HCT116 (cell line): ENCODE measurements around the gene DQX1. TPM values are rescaled to one million over a fixed set of nuclear protein-coding genes. Genes with fewer than 3 reads are reported as not detected.

Source experiments
- ATAC-seq: fragments of 200-7000 bp; cut with Tn5 transposase; 2 replicates; pipeline ENCODE4 v1.9.1; 2020; ENCODE audit warnings: mild to moderate bottlenecking, moderate library complexity
- BruUV-seq: library from RNA; stranded (reverse); fragments of 400-500 nt; replicated peaks from 2 replicates; lab custom pipeline; 2021; lab: Mats Ljungman, UMichigan
- CTCF ChIA-PET: fragments of 300-600 bp; sonication (Branson Sonifier 250); formaldehyde crosslinking; loops from one replicate; lab custom pipeline; 2021; ENCODE audit warnings: antibody characterized with exemption; lab: Charles Lee
- POLR2A ChIA-PET: fragments of 300-600, 350-600 bp; sonication (Branson Sonifier 250); formaldehyde crosslinking; loops from one replicate; lab custom pipeline; 2021; ENCODE audit warnings: antibody characterized with exemption; lab: Charles Lee
- RAD21 ChIA-PET, 2 experiments: fragments of 300-600 bp; sonication (Branson Sonifier 250); formaldehyde crosslinking; loops; one replicate each; lab custom pipeline; 2023; ENCODE audit warnings: low total read pairs in 2 of 2; ENCODE audit not compliant: uncharacterized antibody in 2 of 2, unreplicated experiment in 2 of 2, low non-redundant PET in 1 of 2; lab: Charles Lee
- DNase-seq: peaks from one replicate; pipeline ENCODE4 v3.0.0-alpha.2; 2010; ENCODE audit warnings: low read depth, low spot score
- H2AFZ ChIP-seq: fragments of 200-600 bp; shearing (Covaris generic), sonication (generic); 2 replicates; pipeline ENCODE4 v1.6.1; 2017; ENCODE audit warnings: low read depth, mixed run types, mixed read lengths, antibody characterized with exemption, low read length; ENCODE audit not compliant: poor library complexity, severe bottlenecking
- H3K27ac ChIP-seq: 2 replicates; pipeline ENCODE4 v1.5.1; 2012; ENCODE audit warnings: low read depth, low read length
- H3K27me3 ChIP-seq: fragments of 200-600 bp; sonication (generic); 2 replicates; pipeline ENCODE4 v1.6.1; 2016; ENCODE audit warnings: mixed run types, low read length, mixed read lengths; ENCODE audit not compliant: insufficient read depth
- H3K36me3 ChIP-seq, 2 experiments: fragments of 200-500 bp in 1 of 2; fragments of 200-600 bp in 1 of 2; sonication (Bioruptor generic) in 1 of 2; sonication (generic) in 1 of 2; 2 replicates each; pipeline versions ENCODE4 v1.5.1 to v1.6.1; 2014 to 2016; ENCODE audit warnings: low read length in 2 of 2, inconsistent platforms in 1 of 2, mixed read lengths in 1 of 2, mixed run types in 1 of 2; ENCODE audit not compliant: insufficient read depth in 2 of 2, control insufficient read depth in 1 of 2
- H3K4me1 ChIP-seq, 2 experiments: fragments of 200-600 bp in 1 of 2; sonication (generic) in 1 of 2; 2 replicates each; pipeline versions ENCODE4 v1.5.1 to v1.6.1; 2012 to 2017; ENCODE audit warnings: low read length in 2 of 2, inconsistent platforms in 1 of 2, mild to moderate bottlenecking in 1 of 2, mixed read lengths in 1 of 2, mixed run types in 1 of 2, moderate library complexity in 1 of 2; ENCODE audit not compliant: insufficient read depth in 2 of 2, control insufficient read depth in 1 of 2
- H3K4me2 ChIP-seq: fragments of 200-600 bp; sonication (generic); 2 replicates; pipeline ENCODE4 v1.6.1; 2017; ENCODE audit warnings: mixed run types, low read length, mixed read lengths
- H3K4me3 ChIP-seq, 2 experiments: fragments of 200-600 bp in 1 of 2; sonication (generic) in 1 of 2; replicated peaks in 1 of 2; 2 replicates each; pipeline ENCODE4 v1.5.1; 2011 to 2016; ENCODE audit warnings: low read length in 2 of 2, control low read depth in 1 of 2, low read depth in 1 of 2, mild to moderate bottlenecking in 1 of 2, mixed read lengths in 1 of 2, mixed run types in 1 of 2
- H3K79me2 ChIP-seq: fragments of 200-600 bp; sonication (generic); 2 replicates; pipeline ENCODE4 v1.6.1; 2017; ENCODE audit warnings: mild to moderate bottlenecking, mixed run types, low read length, moderate library complexity, mixed read lengths; ENCODE audit not compliant: insufficient read depth
- H3K9ac ChIP-seq: fragments of 200-600 bp; sonication (generic); 2 replicates; pipeline ENCODE4 v1.6.1; 2016; ENCODE audit warnings: low read length, mixed read lengths
- H3K9me2 ChIP-seq: fragments of 200-600 bp; sonication (generic), shearing (Covaris generic); 2 replicates; pipeline ENCODE4 v1.6.1; 2017; ENCODE audit warnings: mixed run types, mild to moderate bottlenecking, moderate library complexity; ENCODE audit not compliant: insufficient read depth
- H3K9me3 ChIP-seq, 2 experiments: fragments of 200-500 bp in 1 of 2; fragments of 200-600 bp in 1 of 2; sonication (Bioruptor generic) in 1 of 2; sonication (generic) in 1 of 2; 2 replicates each; pipeline ENCODE4 v1.6.1; 2014 to 2017; ENCODE audit warnings: low read length in 2 of 2, mixed read lengths in 2 of 2, inconsistent platforms in 1 of 2, low read depth in 1 of 2, mild to moderate bottlenecking in 1 of 2, mixed run types in 1 of 2, moderate library complexity in 1 of 2; ENCODE audit not compliant: control insufficient read depth in 1 of 2, insufficient read depth in 1 of 2
- H4K20me1 ChIP-seq: fragments of 200-600 bp; sonication (generic), shearing (Covaris generic); 2 replicates; pipeline ENCODE4 v1.6.1; 2017; ENCODE audit warnings: mixed run types, mild to moderate bottlenecking, moderate library complexity; ENCODE audit not compliant: insufficient read depth
- CEBPB ChIP-seq: IDR thresholded peaks from 2 replicates; pipeline ENCODE4 v1.6.1; 2012; ENCODE audit warnings: low read depth
- CTCF ChIP-seq, 3 experiments: fragments of 200-600 bp in 1 of 3; sonication (generic) in 1 of 3; IDR thresholded peaks in 2 of 3; conservative IDR thresholded peaks in 1 of 3; 2 replicates each; pipeline ENCODE4 v1.5.1; 2012 to 2017; ENCODE audit warnings: low read depth in 2 of 3, low read length in 2 of 3, antibody characterized with exemption in 1 of 3, borderline replicate concordance in 1 of 3, control low read depth in 1 of 3, mild to moderate bottlenecking in 1 of 3, mixed read lengths in 1 of 3, mixed run types in 1 of 3, moderate library complexity in 1 of 3; ENCODE audit not compliant: insufficient read depth in 1 of 3
- ELF1 ChIP-seq: IDR thresholded peaks from 2 replicates; pipeline ENCODE4 v1.6.1; 2012; ENCODE audit warnings: low read depth, borderline replicate concordance
- POLR2A ChIP-seq: IDR thresholded peaks from 2 replicates; pipeline ENCODE4 v1.7.0; 2011; ENCODE audit warnings: borderline replicate concordance; ENCODE audit not compliant: insufficient read depth, insufficient read length; ENCODE audit errors: extremely low read depth
- SP1 ChIP-seq: IDR thresholded peaks from 2 replicates; pipeline ENCODE4 v1.6.1; 2012; ENCODE audit warnings: low read depth
- SRF ChIP-seq: IDR thresholded peaks from 2 replicates; pipeline ENCODE4 v1.6.1; 2012; ENCODE audit warnings: low read depth
- TCF7L2 ChIP-seq: IDR thresholded peaks from 2 replicates; pipeline ENCODE4 v1.7.0; 2011; ENCODE audit warnings: borderline replicate concordance, inconsistent platforms; ENCODE audit not compliant: insufficient read depth, insufficient read length; ENCODE audit errors: extremely low read depth
- YY1 ChIP-seq: IDR thresholded peaks from 2 replicates; pipeline ENCODE4 v1.6.1; 2011; ENCODE audit warnings: low read length, low read depth, moderate library complexity, mild to moderate bottlenecking; ENCODE audit not compliant: insufficient replicate concordance; ENCODE audit errors: extremely low read depth
- ZFX ChIP-seq: fragments of 450-650 bp; IDR thresholded peaks from 2 replicates; pipeline ENCODE4 v1.6.1; 2017
- intact Hi-C: fragments of 100-400 bp; cut with micrococcal nuclease; formaldehyde crosslinking; loops from 2 replicates; pipeline ENCODE4 v1.10.0; 2022
- total RNA-seq: library from RNA; stranded (reverse); gene quantifications from one replicate; pipeline ENCODE4 v1.2.1, GENCODE V29; 2021; ENCODE audit not compliant: unreplicated experiment

DQX1 gene
- total RNA-seq, 1 experiment from 2014 or later: 0.98 TPM

- DNase-seq: no peak
Measured at GRCh38 chr2:74507926-74508520, 18.0 kb downstream of the DQX1 start.

More at GRCh38 chr2:74507926-74508520, 18.0 kb downstream of the DQX1 start:
- Histone ChIP-seq H3K4me2 (peak overlapping the region; percentile 99), H3K4me3 (peak overlapping the region; percentile 85 to 93), H2AFZ (no peak overlapping the region), H3K79me2 (peaks cover 22% of the 10 kb centered on the region), H3K4me1 (peaks cover 22 to 41% of the 10 kb centered on the region in 2 experiments), H3K27me3 (no peaks in the 10 kb centered on the region), H3K9me3 (no peaks in the 10 kb centered on the region), H3K9me2 (no peaks in the 10 kb centered on the region), H4K20me1 (no peaks in the 10 kb centered on the region), H3K36me3 (peaks cover 3 to 16% of the 10 kb centered on the region in 2 experiments; a peak in 2 of 4 replicates), H3K27ac (peak overlapping the region; percentile 91), H3K9ac (peak overlapping the region; percentile 85)
- peak; percentile 58; the same call in 1 of the 2 replicates for TF ChIP-seq ZFX
- TF ChIP-seq YY1: no peak
- TF ChIP-seq ELF1: no peak
- no peak for TF ChIP-seq CTCF (IDR thresholded peaks at IDR 0.05 in 2 of 3, conservative IDR thresholded peaks at IDR 0.05 in 1 of 3; ENCODE audit: borderline replicate concordance in 1 of 3, insufficient read depth in 1 of 3, low read depth in 2 of 3, low read length in 2 of 3)
- TF ChIP-seq CEBPB: no peak
- TF ChIP-seq TCF7L2: no peak
- TF ChIP-seq POLR2A: no peak
- no peak for TF ChIP-seq SP1
- no peak for TF ChIP-seq SRF
- ChIA-PET RAD21 (no interaction called here), CTCF (no interaction called here), POLR2A (interaction anchor here (0.9 to 1.8 kb wide), 3 partner anchors 18 to 50 kb away, joined by 3 to 7 read pairs (median 3); partner anchors contain the start of genes AUP1, DQX1, HTRA2 and WBP1)
- intact Hi-C loops: no loop called here
- peak; percentile 48 for ATAC-seq
- BruUV-seq: TSS peak; percentile 74
